Measurements from ENCODE around the gene RAD51B.

DNA sequence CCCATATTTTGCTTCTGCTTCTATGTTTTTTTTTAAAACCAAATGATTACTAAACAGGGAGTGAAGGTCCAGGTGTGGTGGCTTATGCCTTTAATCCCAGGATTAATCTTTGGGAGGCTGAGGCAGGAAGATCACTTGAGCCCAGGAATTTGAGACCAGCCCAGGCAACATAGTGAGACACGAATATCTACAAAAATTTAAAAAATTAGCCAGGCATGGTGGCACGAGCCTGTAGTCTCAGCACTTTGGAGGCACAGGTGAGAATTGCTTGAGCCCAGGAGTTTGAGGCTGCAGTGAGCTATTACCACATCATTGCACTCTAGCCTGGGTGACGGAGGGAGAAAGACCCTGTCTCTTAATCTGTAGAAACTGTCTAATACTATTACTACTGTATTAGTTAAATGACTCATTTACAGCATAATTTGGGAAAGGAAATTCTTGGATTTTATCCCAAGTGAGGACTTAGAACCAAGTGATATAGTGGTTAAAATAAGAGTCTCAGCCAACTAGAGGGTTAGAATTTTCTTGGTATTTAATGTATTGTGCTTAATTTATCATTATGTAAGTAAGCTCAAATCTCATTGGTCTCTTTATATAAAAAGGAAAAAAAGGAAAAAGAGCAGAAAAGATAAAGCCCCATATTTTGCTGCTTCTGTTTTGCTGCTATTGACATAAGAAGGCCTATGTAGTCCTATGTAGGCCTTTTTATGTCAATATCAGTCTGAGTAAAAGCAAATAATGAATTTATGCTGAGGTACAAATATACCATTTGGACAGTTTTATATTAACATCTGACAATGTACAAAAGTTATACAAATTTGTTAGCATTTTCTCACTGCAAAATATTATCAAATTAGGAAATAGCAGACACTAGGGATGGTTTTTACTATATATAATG is 163.4 kb downstream of the RAD51B start:
- TF ChIP-seq, protein P1, sequence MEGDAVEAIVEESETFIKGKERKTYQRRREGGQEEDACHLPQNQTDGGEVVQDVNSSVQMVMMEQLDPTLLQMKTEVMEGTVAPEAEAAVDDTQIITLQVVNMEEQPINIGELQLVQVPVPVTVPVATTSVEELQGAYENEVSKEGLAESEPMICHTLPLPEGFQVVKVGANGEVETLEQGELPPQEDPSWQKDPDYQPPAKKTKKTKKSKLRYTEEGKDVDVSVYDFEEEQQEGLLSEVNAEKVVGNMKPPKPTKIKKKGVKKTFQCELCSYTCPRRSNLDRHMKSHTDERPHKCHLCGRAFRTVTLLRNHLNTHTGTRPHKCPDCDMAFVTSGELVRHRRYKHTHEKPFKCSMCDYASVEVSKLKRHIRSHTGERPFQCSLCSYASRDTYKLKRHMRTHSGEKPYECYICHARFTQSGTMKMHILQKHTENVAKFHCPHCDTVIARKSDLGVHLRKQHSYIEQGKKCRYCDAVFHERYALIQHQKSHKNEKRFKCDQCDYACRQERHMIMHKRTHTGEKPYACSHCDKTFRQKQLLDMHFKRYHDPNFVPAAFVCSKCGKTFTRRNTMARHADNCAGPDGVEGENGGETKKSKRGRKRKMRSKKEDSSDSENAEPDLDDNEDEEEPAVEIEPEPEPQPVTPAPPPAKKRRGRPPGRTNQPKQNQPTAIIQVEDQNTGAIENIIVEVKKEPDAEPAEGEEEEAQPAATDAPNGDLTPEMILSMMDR (tag by site-specific recombination; IDR thresholded peaks at IDR 0.05): no peak
- TF ChIP-seq, protein P2, sequence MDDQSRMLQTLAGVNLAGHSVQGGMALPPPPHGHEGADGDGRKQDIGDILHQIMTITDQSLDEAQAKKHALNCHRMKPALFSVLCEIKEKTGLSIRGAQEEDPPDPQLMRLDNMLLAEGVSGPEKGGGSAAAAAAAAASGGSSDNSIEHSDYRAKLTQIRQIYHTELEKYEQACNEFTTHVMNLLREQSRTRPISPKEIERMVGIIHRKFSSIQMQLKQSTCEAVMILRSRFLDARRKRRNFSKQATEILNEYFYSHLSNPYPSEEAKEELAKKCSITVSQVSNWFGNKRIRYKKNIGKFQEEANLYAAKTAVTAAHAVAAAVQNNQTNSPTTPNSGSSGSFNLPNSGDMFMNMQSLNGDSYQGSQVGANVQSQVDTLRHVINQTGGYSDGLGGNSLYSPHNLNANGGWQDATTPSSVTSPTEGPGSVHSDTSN (CRISPR knock-in tag; IDR thresholded peaks at IDR 0.05): no peak
- TF ChIP-seq, protein P3, sequence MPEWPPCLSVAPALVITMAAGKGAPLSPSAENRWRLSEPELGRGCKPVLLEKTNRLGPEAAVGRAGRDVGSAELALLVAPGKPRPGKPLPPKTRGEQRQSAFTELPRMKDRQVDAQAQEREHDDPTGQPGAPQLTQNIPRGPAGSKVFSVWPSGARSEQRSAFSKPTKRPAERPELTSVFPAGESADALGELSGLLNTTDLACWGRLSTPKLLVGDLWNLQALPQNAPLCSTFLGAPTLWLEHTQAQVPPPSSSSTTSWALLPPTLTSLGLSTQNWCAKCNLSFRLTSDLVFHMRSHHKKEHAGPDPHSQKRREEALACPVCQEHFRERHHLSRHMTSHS (tag by site-specific recombination; IDR thresholded peaks at IDR 0.05): no peak
- TF ChIP-seq EGR2 (tag by site-specific recombination; IDR thresholded peaks at IDR 0.05; ENCODE audit: low read depth): no peak
- TF ChIP-seq ZNF174 (tag by site-specific recombination; IDR thresholded peaks at IDR 0.05): no peak
- no peak for TF ChIP-seq ZBTB8A (tag by site-specific recombination; IDR thresholded peaks at IDR 0.05)
- TF ChIP-seq ZNF24 (tag by site-specific recombination; IDR thresholded peaks at IDR 0.05): no peak

Measured in HEK293 (cell line).